ENCODE measurements around the gene ZEB2. TPM values are rescaled to one million over a fixed set of nuclear protein-coding genes. Genes with fewer than 3 reads are reported as not detected.
A peak's percentile ranks its signal among the peaks of the same experiment; 100 is the strongest.

The ZEB2 gene
- total RNA-seq, 1 donor from 2014 or later = 0.07 TPM

DNA sequence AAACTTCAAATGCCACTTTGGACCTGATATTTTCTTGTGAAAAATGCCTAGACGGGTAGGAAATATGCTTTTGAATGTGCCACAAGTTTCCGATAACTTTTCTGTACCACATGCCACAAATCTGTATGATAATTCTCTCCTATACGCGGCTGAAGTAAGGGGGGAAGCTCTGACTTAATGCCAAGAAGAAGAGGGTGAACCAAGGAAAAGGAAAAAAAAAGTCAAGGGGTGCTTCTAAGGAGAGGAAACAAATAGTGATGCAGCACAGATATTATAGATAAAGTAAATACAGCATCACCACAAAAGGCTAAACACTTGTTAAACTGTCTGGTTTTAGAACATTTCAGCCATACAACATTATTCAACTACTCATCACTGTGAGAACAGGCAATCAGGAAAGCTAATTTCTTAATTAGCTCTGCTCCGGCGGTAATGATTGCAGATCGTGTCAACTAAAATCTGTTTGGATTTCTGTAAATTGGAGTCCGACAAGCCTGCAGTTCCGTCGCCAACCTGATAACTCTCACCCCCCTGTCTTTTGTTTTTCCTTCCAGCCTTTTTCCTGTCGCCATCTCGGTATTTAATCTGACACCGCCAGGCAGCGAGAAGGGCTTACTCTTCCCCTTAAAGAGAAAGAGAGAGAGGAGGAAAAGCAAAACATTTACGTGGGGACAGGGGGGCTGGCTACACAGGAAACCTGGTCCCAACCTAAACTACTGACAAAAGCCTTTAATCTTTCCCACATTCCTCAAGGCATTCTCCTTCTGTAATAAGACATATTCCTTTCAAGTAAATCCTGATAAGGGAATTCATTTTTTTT is 67.5 kb downstream of the ZEB2 start:
- no peak for DNase-seq (ENCODE audit: low spot score, unreplicated experiment)
- peaks cover 5% of the 10 kb centered on the region for H3K4me1 Mint-ChIP-seq (ENCODE audit: low read depth)
- no peaks in the 10 kb centered on the region for H3K9me3 Mint-ChIP-seq (ENCODE audit: low read depth)
- no peak overlapping the region for H3K27ac Mint-ChIP-seq
- H3K36me3 Mint-ChIP-seq (ENCODE audit: insufficient read depth) = no peaks in the 10 kb centered on the region
- TF ChIP-seq, protein P1, sequence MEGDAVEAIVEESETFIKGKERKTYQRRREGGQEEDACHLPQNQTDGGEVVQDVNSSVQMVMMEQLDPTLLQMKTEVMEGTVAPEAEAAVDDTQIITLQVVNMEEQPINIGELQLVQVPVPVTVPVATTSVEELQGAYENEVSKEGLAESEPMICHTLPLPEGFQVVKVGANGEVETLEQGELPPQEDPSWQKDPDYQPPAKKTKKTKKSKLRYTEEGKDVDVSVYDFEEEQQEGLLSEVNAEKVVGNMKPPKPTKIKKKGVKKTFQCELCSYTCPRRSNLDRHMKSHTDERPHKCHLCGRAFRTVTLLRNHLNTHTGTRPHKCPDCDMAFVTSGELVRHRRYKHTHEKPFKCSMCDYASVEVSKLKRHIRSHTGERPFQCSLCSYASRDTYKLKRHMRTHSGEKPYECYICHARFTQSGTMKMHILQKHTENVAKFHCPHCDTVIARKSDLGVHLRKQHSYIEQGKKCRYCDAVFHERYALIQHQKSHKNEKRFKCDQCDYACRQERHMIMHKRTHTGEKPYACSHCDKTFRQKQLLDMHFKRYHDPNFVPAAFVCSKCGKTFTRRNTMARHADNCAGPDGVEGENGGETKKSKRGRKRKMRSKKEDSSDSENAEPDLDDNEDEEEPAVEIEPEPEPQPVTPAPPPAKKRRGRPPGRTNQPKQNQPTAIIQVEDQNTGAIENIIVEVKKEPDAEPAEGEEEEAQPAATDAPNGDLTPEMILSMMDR (IDR thresholded peaks at IDR 0.05; ENCODE audit: unreplicated experiment) = peak; percentile 30
- peaks cover 94% of the 10 kb centered on the region for H3K27me3 Mint-ChIP-seq
- no peak overlapping the region for H3K4me3 Mint-ChIP-seq (ENCODE audit: low read depth)

DNA sequence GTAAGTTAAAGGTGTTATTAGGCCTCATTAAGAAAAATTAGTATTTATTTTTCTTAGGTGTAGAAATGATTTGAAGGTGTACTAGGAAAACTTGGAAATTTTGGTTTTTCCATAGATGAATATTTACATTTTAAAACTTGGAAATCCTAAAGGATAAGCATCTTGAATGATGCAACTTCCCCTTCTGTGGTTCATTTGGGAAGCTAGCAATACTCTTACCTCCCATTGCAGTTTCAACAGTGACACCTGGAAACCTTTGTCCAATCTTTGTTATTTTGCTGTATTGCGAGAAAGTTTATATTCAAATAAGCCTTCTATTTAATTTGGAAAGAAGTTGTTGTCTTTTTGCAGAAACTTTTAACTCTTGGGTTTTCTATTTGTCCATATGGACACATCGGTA is 68.5 kb downstream of the ZEB2 start:
- H3K4me1 Mint-ChIP-seq (ENCODE audit: low read depth) = peaks cover 5% of the 10 kb centered on the region

DNA sequence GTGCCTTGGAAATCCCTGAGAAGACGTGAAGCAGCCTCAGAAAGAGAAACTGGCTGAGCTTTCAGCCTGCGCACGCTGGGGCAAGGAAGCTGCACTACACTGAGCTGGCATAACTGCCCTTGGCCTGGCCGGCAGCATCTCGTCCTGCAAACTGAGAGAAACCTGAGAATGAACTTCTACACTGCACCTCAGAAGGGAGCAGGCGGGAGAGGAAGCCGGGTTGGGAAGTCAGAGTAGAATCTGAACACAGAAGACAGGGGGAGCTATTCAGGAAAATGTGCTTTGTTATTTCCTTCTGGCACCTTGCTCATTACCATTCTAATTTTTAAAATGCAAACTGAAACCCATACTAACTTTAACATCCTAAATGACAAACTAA is 70.9 kb downstream of the ZEB2 start:
- TF ChIP-seq, protein P1 (IDR thresholded peaks at IDR 0.05; ENCODE audit: unreplicated experiment) = peak; percentile 43
- H3K27me3 Mint-ChIP-seq = peaks cover 91% of the 10 kb centered on the region
- no peak for DNase-seq (ENCODE audit: low spot score, unreplicated experiment)
- no peaks in the 10 kb centered on the region for H3K9me3 Mint-ChIP-seq (ENCODE audit: low read depth)
- peaks cover 5% of the 10 kb centered on the region for H3K4me1 Mint-ChIP-seq (ENCODE audit: low read depth)
- H3K36me3 Mint-ChIP-seq (ENCODE audit: insufficient read depth) = no peaks in the 10 kb centered on the region
- H3K27ac Mint-ChIP-seq = no peak overlapping the region
- H3K4me3 Mint-ChIP-seq (ENCODE audit: low read depth) = no peak overlapping the region

More for the DNA sequence above, 68.5 kb downstream of the ZEB2 start:
- DNase-seq (ENCODE audit: low spot score, unreplicated experiment) = no peak
- TF ChIP-seq, protein P1 (IDR thresholded peaks at IDR 0.05; ENCODE audit: unreplicated experiment) = no peak
- H3K27me3 Mint-ChIP-seq = peaks cover 91% of the 10 kb centered on the region
- no peaks in the 10 kb centered on the region for H3K9me3 Mint-ChIP-seq (ENCODE audit: low read depth)
- H3K36me3 Mint-ChIP-seq (ENCODE audit: insufficient read depth) = no peaks in the 10 kb centered on the region
- H3K4me3 Mint-ChIP-seq (ENCODE audit: low read depth) = no peak overlapping the region
- no peak overlapping the region for H3K27ac Mint-ChIP-seq

DNA sequence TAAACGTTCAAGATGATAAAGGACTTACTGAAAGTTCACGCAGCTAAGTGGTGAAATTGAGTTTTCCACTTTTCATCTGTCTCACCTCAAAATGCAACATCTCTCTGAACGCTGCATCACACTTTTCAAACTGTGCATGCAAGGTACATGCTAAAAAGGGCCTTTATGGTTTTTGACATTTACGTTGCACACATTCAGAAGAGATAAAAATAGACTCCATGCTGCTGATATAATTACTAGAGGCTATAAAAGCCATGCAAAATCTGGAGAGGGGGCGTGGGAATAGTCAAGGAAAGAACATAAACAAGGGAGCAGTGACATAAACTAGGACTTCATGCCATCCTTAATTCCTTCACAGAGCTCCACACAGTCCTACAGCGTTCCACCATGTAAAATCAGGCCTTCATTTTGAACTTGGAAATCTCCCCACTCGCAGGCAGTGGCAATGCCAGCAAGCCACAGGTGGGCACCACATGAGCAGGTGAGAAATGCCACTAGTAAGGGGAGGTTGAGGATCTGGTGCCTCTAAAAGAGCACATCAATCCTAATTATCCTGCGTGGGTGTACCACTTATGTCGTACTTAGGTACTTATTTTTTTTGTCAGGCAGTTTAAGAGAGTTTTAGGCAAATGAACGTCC is 71.4 kb downstream of the ZEB2 start:
- TF ChIP-seq, protein P1 (IDR thresholded peaks at IDR 0.05; ENCODE audit: unreplicated experiment) = no peak
- no peak overlapping the region for H3K27ac Mint-ChIP-seq
- peaks cover 4% of the 10 kb centered on the region for H3K4me1 Mint-ChIP-seq (ENCODE audit: low read depth)

DNA sequence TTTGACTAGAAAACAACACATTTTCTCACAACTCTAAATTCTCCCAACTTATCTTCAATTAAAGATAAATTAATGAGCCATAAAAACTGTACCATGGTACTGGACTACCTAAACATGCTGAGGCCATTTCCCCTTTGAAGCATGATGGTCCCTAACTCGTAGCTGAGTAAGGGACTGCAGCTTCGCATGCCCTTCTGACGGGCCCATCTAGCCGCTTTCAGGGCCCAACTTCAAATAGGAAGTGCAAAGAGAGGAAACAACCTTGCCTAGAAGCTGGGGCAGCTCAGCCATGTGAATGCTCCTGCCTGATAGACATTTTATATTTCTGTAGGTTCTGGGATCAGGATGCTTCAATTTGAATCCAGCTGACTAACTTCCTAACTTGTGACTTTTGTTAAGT is 72.4 kb downstream of the ZEB2 start:
- peaks cover 4% of the 10 kb centered on the region for H3K4me1 Mint-ChIP-seq (ENCODE audit: low read depth)
- no peaks in the 10 kb centered on the region for H3K9me3 Mint-ChIP-seq (ENCODE audit: low read depth)
- H3K27ac Mint-ChIP-seq = no peak overlapping the region
- peaks cover 83% of the 10 kb centered on the region for H3K27me3 Mint-ChIP-seq
- H3K4me3 Mint-ChIP-seq (ENCODE audit: low read depth) = no peak overlapping the region
- TF ChIP-seq, protein P1 (IDR thresholded peaks at IDR 0.05; ENCODE audit: unreplicated experiment) = no peak
- DNase-seq (ENCODE audit: low spot score, unreplicated experiment) = no peak
- no peaks in the 10 kb centered on the region for H3K36me3 Mint-ChIP-seq (ENCODE audit: insufficient read depth)

More for the DNA sequence above, 71.4 kb downstream of the ZEB2 start:
- no peaks in the 10 kb centered on the region for H3K9me3 Mint-ChIP-seq (ENCODE audit: low read depth)
- H3K4me3 Mint-ChIP-seq (ENCODE audit: low read depth) = no peak overlapping the region
- DNase-seq (ENCODE audit: low spot score, unreplicated experiment) = no peak
- peaks cover 91% of the 10 kb centered on the region for H3K27me3 Mint-ChIP-seq
- H3K36me3 Mint-ChIP-seq (ENCODE audit: insufficient read depth) = no peaks in the 10 kb centered on the region
